K562 (cell line): Measurements from ENCODE around the gene SMOC2. TPM values are rescaled to one million over a fixed set of nuclear protein-coding genes. Genes with fewer than 3 reads are reported as not detected.

Experiments used
- ATAC-seq: fragments of 200-7000 bp; cut with Tn5 transposase; 3 replicates; pipeline ENCODE4 v1.9.1; 2020; ENCODE audit warnings: moderate library complexity
- BruUV-seq: library from RNA; stranded (reverse); fragments of 400-500 nt; replicated peaks from 2 replicates; lab custom pipeline; 2021; lab: Mats Ljungman, UMichigan
- CTCF ChIA-PET: fragments of 300-600 bp; formaldehyde crosslinking; extraction: SDS; loops from one replicate; lab custom pipeline; 2021; ENCODE audit warnings: low intra/inter-chr PET ratio; lab: Yijun Ruan, JAX
- POLR2A ChIA-PET: fragments of 300-600, 350-650 bp; sonication (Branson Sonifier 250); formaldehyde crosslinking; extraction: SDS; loops from one replicate; lab custom pipeline; 2021; ENCODE audit warnings: antibody characterized with exemption, inconsistent platforms; lab: Yijun Ruan, JAX
- DNase-seq, 4 experiments: peaks; one replicate each; pipeline versions ENCODE4 v3.0.0 to v3.0.0-alpha.2; 2011 to 2018; ENCODE audit warnings: low spot score in 3 of 4, mixed read lengths in 3 of 4; ENCODE audit errors: extremely low read depth in 1 of 4
- FAIRE-seq: peaks from 2 replicates; lab custom pipeline; 2011; peaks lifted over from hg19 to GRCh38; lab: Jason Lieb, UNC
- H2AFZ ChIP-seq: 2 replicates; pipeline ENCODE4 v1.6.0; 2011; ENCODE audit warnings: low read depth, low read length, control low read depth, inconsistent platforms
- H3K27ac ChIP-seq: fragments of 200-600 bp; 3 replicates; pipeline ENCODE4 v1.8.0; 2011; ENCODE audit warnings: low read depth, mild to moderate bottlenecking, control low read depth, inconsistent platforms, low read length, moderate library complexity, mixed read lengths; ENCODE audit errors: extremely low read depth
- H3K27me3 ChIP-seq, 2 experiments: fragments of 300-600 bp in 1 of 2; 2 replicates in 1 of 2; 3 replicates in 1 of 2; pipeline versions ENCODE4 v1.6.0 to v1.8.0; 2011; ENCODE audit warnings: inconsistent platforms in 2 of 2, low read length in 2 of 2, mild to moderate bottlenecking in 1 of 2, mixed read lengths in 1 of 2, moderate library complexity in 1 of 2; ENCODE audit not compliant: control insufficient read depth in 2 of 2, insufficient read depth in 2 of 2
- H3K36me3 ChIP-seq: fragments of 300-600 bp; 3 replicates; pipeline ENCODE4 v1.8.0; 2011; ENCODE audit warnings: mild to moderate bottlenecking, low read length, inconsistent platforms; ENCODE audit not compliant: control insufficient read depth, insufficient read depth
- H3K4me1 ChIP-seq, 2 experiments: fragments of 200-600 bp in 1 of 2; replicated peaks in 1 of 2; 2 replicates in 1 of 2; 3 replicates in 1 of 2; pipeline versions ENCODE4 v1.5.1 to v1.8.0; 2011; ENCODE audit warnings: inconsistent platforms in 2 of 2, low read length in 2 of 2, mild to moderate bottlenecking in 1 of 2, mixed read lengths in 1 of 2, moderate library complexity in 1 of 2; ENCODE audit not compliant: control insufficient read depth in 2 of 2, insufficient read depth in 2 of 2
- H3K4me2 ChIP-seq: 2 replicates; pipeline ENCODE4 v1.6.1; 2011; ENCODE audit warnings: low read length, control low read depth, inconsistent platforms, mixed read lengths; ENCODE audit not compliant: insufficient read depth
- H3K4me3 ChIP-seq: fragments of 200-600 bp; sonication (generic), shearing (Covaris generic); 2 replicates; pipeline ENCODE4 v1.5.1; 2016; ENCODE audit warnings: control low read depth, inconsistent platforms
- H3K79me2 ChIP-seq: fragments of 200-600 bp; 3 replicates; pipeline ENCODE4 v1.8.0; 2011; ENCODE audit warnings: low read length, inconsistent platforms; ENCODE audit not compliant: control insufficient read depth, insufficient read depth
- H3K9ac ChIP-seq, 2 experiments: 2 replicates each; pipeline versions ENCODE4 v1.6.0 to v1.6.1; 2011; ENCODE audit warnings: low read depth in 2 of 2, low read length in 2 of 2, control low read depth in 1 of 2, inconsistent platforms in 1 of 2, mild to moderate bottlenecking in 1 of 2, mixed read lengths in 1 of 2; ENCODE audit not compliant: insufficient read depth in 1 of 2
- H3K9me1 ChIP-seq: one replicate; pipeline ENCODE4 v1.6.0; 2011; ENCODE audit warnings: inconsistent platforms, mild to moderate bottlenecking, low read length, moderate library complexity; ENCODE audit not compliant: control insufficient read depth, insufficient read depth
- H3K9me3 ChIP-seq: replicated peaks from 2 replicates; pipeline ENCODE4 v1.5.1; 2011; ENCODE audit warnings: low read depth, low read length, inconsistent platforms; ENCODE audit not compliant: control insufficient read depth, insufficient read depth
- H4K20me1 ChIP-seq: replicated peaks from 2 replicates; pipeline ENCODE4 v1.6.1; 2011; ENCODE audit warnings: low read length, inconsistent platforms, mixed read lengths; ENCODE audit not compliant: control insufficient read depth, insufficient read depth
- CBFA2T3 ChIP-seq: fragments of 450-650 bp; IDR thresholded peaks from 2 replicates; pipeline ENCODE4 v1.6.1; 2017
- NCOA2 ChIP-seq, 2 experiments: fragments of 450-650 bp; IDR thresholded peaks; 2 replicates each; pipeline ENCODE4 v1.6.1; 2018; ENCODE audit warnings: mild to moderate bottlenecking in 2 of 2, moderate library complexity in 1 of 2; ENCODE audit not compliant: partially characterized antibody in 2 of 2
- TOE1 ChIP-seq, 2 experiments: fragments of 450-650 bp in 1 of 2; sonication (generic) in 1 of 2; formaldehyde crosslinking in 1 of 2; IDR thresholded peaks; 2 replicates each; pipeline versions ENCODE4 v1.7.1 to v1.8.0; 2016 to 2022; ENCODE audit warnings: borderline replicate concordance in 2 of 2, mild to moderate bottlenecking in 2 of 2, antibody characterized with exemption in 1 of 2, inconsistent platforms in 1 of 2, low read depth in 1 of 2, missing genetic modification reagents in 1 of 2, moderate library complexity in 1 of 2
- ZNF354B ChIP-seq: fragments of 250-450 bp; sonication (Bioruptor Pico); IDR thresholded peaks from 2 replicates; pipeline ENCODE4 v1.4.0; 2020
- ZNF668 ChIP-seq: fragments of 250-450 bp; sonication (Bioruptor Pico); IDR thresholded peaks from 2 replicates; pipeline ENCODE4 v1.8.0; 2022; ENCODE audit warnings: mild to moderate bottlenecking, inconsistent platforms
- WGBS: fragments of 100-300 bp; shearing (Covaris generic); methylation state at CpG from one replicate; pipeline ENCODE4 v1.1.6; 2016; ENCODE audit warnings: low coverage, mixed read lengths; ENCODE audit not compliant: insufficient coverage; ENCODE audit errors: missing lambda C conversion rate; 5-methylcytosine and 5-hydroxymethylcytosine counted together
- in situ Hi-C: fragments of 300-500 bp; cut with MboI; formaldehyde crosslinking; loops from 4 replicates; pipeline ENCODE4 v1.15.0; 2018; ENCODE audit warnings: inconsistent platforms, mixed read lengths
- intact Hi-C: fragments of 100-400 bp; cut with micrococcal nuclease; formaldehyde crosslinking; loops from 2 replicates; pipeline ENCODE4 v1.14.2; 2022
- polyA plus RNA-seq, 8 experiments: library from polyadenylated mRNA; depleted of rRNA in 4 of 8; stranded (reverse) in 5 of 8; unstranded in 3 of 8; fragments of >200 nt; fragmentation: Nextera tagmentation in 2 of 8; fragmentation: Illumina TruSeq in 1 of 8; extraction: Ambion mirVana in 2 of 8; extraction: Trizol in 1 of 8; gene quantifications; 2 replicates each; pipeline versions ENCODE4 v1.2.1 to v1.2.3, GENCODE V29; 2011 to 2014; ENCODE audit warnings: inconsistent platforms in 1 of 8, missing spikeins in 1 of 8
- total RNA-seq, 7 experiments: library from RNA; depleted of rRNA in 6 of 7; stranded (reverse); fragments of >200 nt in 6 of 7; fragmentation: Illumina TruSeq in 2 of 7; extraction: Trizol in 2 of 7; gene quantifications; 2 replicates each; pipeline versions ENCODE4 v1.2.1 to v1.2.3, GENCODE V29; 2011 to 2021; ENCODE audit warnings: low replicate concordance in 1 of 7
- TF ChIP-seq, protein P1 (sequence below): sonication (generic); formaldehyde crosslinking; IDR thresholded peaks from 2 replicates; pipeline ENCODE4 v1.8.1; 2023; ENCODE audit warnings: mild to moderate bottlenecking, missing genetic modification reagents
- TF ChIP-seq, protein P2 (sequence below): fragments of 250-450 bp; sonication (Bioruptor Pico); IDR thresholded peaks from 2 replicates; pipeline ENCODE4 v1.4.0; 2020
- TF ChIP-seq, protein P3 (sequence below): sonication (generic); formaldehyde crosslinking; IDR thresholded peaks from 2 replicates; pipeline ENCODE4 v1.8.1; 2023; ENCODE audit warnings: mild to moderate bottlenecking, missing genetic modification reagents
- TF ChIP-seq, protein P4 (sequence below): sonication (generic); formaldehyde crosslinking; IDR thresholded peaks from 2 replicates; pipeline ENCODE4 v1.9.0; 2022; ENCODE audit warnings: mild to moderate bottlenecking, missing genetic modification reagents

The SMOC2 gene
- total and polyA plus RNA-seq, 9 of the 15 experiments (the other 6 are each of a cell fraction or from before 2014, with no cell fraction given) = 0.45 to 2.3 (median 1.1) TPM

DNA sequence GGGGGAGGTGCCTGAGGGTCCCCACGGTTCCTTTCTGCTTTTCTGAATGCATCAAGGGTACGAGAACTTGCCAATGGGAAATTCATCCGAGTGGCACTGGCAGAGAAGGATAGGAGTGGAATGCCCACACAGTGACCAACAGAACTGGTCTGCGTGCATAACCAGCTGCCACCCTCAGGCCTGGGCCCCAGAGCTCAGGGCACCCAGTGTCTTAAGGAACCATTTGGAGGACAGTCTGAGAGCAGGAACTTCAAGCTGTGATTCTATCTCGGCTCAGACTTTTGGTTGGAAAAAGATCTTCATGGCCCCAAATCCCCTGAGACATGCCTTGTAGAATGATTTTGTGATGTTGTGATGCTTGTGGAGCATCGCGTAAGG is 226.4 kb downstream of the SMOC2 start:
- DNase-seq (no peak), ATAC-seq (no peak), FAIRE-seq (no peak)
- Histone ChIP-seq H4K20me1 (no peaks in the 10 kb centered on the region), H3K9me1 (no peaks in the 10 kb centered on the region), H3K36me3 (no peaks in the 10 kb centered on the region), H3K27me3 (peaks cover 0 to 28% of the 10 kb centered on the region in 2 experiments; a peak in 2 of 5 replicates), H3K9ac (no peak overlapping the region), H3K4me1 (peaks cover 0 to under 1% of the 10 kb centered on the region in 2 experiments; a peak in 1 of 5 replicates), H3K79me2 (no peaks in the 10 kb centered on the region), H3K4me2 (no peak overlapping the region), H3K9me3 (no peaks in the 10 kb centered on the region), H2AFZ (no peak overlapping the region), H3K4me3 (no peak overlapping the region), H3K27ac (no peak overlapping the region)
- TF ChIP-seq, protein P1, sequence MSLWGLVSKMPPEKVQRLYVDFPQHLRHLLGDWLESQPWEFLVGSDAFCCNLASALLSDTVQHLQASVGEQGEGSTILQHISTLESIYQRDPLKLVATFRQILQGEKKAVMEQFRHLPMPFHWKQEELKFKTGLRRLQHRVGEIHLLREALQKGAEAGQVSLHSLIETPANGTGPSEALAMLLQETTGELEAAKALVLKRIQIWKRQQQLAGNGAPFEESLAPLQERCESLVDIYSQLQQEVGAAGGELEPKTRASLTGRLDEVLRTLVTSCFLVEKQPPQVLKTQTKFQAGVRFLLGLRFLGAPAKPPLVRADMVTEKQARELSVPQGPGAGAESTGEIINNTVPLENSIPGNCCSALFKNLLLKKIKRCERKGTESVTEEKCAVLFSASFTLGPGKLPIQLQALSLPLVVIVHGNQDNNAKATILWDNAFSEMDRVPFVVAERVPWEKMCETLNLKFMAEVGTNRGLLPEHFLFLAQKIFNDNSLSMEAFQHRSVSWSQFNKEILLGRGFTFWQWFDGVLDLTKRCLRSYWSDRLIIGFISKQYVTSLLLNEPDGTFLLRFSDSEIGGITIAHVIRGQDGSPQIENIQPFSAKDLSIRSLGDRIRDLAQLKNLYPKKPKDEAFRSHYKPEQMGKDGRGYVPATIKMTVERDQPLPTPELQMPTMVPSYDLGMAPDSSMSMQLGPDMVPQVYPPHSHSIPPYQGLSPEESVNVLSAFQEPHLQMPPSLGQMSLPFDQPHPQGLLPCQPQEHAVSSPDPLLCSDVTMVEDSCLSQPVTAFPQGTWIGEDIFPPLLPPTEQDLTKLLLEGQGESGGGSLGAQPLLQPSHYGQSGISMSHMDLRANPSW (CRISPR knock-in tag) = no peak
- TF ChIP-seq CBFA2T3 (no peak), TOE1 (IDR thresholded peaks at IDR 0.05; ENCODE audit: borderline replicate concordance) (no peak), TOE1 (CRISPR knock-in tag; IDR thresholded peaks at IDR 0.05; ENCODE audit: borderline replicate concordance, low read depth) (no peak), ZNF354B (CRISPR knock-in tag) (no peak), ZNF668 (no peak), NCOA2 (IDR thresholded peaks at IDR 0.05; ENCODE audit: partially characterized antibody in 2 of 2) (no peak)
- TF ChIP-seq, protein P2, sequence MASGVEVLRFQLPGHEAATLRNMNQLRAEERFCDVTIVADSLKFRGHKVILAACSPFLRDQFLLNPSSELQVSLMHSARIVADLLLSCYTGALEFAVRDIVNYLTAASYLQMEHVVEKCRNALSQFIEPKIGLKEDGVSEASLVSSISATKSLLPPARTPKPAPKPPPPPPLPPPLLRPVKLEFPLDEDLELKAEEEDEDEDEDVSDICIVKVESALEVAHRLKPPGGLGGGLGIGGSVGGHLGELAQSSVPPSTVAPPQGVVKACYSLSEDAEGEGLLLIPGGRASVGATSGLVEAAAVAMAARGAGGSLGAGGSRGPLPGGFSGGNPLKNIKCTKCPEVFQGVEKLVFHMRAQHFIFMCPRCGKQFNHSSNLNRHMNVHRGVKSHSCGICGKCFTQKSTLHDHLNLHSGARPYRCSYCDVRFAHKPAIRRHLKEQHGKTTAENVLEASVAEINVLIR (CRISPR knock-in tag) = no peak
- TF ChIP-seq, protein P3, sequence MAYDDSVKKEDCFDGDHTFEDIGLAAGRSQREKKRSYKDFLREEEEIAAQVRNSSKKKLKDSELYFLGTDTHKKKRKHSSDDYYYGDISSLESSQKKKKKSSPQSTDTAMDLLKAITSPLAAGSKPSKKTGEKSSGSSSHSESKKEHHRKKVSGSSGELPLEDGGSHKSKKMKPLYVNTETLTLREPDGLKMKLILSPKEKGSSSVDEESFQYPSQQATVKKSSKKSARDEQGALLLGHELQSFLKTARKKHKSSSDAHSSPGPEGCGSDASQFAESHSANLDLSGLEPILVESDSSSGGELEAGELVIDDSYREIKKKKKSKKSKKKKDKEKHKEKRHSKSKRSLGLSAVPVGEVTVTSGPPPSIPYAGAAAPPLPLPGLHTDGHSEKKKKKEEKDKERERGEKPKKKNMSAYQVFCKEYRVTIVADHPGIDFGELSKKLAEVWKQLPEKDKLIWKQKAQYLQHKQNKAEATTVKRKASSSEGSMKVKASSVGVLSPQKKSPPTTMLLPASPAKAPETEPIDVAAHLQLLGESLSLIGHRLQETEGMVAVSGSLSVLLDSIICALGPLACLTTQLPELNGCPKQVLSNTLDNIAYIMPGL (CRISPR knock-in tag) = no peak
- TF ChIP-seq, protein P4, sequence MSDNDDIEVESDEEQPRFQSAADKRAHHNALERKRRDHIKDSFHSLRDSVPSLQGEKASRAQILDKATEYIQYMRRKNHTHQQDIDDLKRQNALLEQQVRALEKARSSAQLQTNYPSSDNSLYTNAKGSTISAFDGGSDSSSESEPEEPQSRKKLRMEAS = no peak
- WGBS = 28% methylated on average over 7 of the region's 7 CpGs
- BruUV-seq = no TSS peak
- in situ Hi-C loops = no loop called here
- ChIA-PET POLR2A (interaction anchor here (1.3 kb wide), 1 partner anchor 16 kb away, joined by 4 read pairs; no protein-coding TSS in a partner anchor), CTCF (no interaction called here)
- intact Hi-C loops = no loop called here
